ENCODE results near the gene MYO1D. TPM values are rescaled to one million over a fixed set of nuclear protein-coding genes. Genes with fewer than 3 reads are reported as not detected.
A peak's percentile ranks its signal among the peaks of the same experiment; 100 is the strongest.

The MYO1D gene
- total and polyA plus RNA-seq, 2 donors (not counting 1 experiment from before 2014, with no cell fraction given): 5.4 to 26.7 TPM

- Histone ChIP-seq H3K4me2 (replicated peaks; ENCODE audit: low read depth, low read length, poor library complexity, severe bottlenecking) (peak overlapping the region; percentile 96), H3K9me3 (ENCODE audit: control extremely low read depth in 1 of 3, control insufficient read depth in 2 of 3, insufficient read depth in 1 of 3, low read length in 2 of 3) (no peaks in the 10 kb centered on the region), H3K9ac (ENCODE audit: low read length) (peak overlapping the region; percentile 54), H3K36me3 (replicated peaks in 1 of 2; ENCODE audit: control extremely low read depth in 1 of 2, control insufficient read depth in 1 of 2, extremely low read depth in 1 of 2, insufficient read depth in 2 of 2, low read length in 1 of 2) (peaks cover 0 to 25% of the 10 kb centered on the region in 2 experiments), H3K27me3 (replicated peaks in 1 of 4; ENCODE audit: control extremely low read depth in 1 of 4, control insufficient read depth in 3 of 4, insufficient read depth in 4 of 4, low read length in 3 of 4) (no peaks in the 10 kb centered on the region), H3K27ac (ENCODE audit: low read length in 2 of 2) (peak overlapping the region in 1 of 2 donors; percentile 69), H4K20me1 (ENCODE audit: control insufficient read depth, insufficient read depth, low read length, poor library complexity, severe bottlenecking) (peaks cover 11% of the 10 kb centered on the region), H3K4me3 (ENCODE audit: control extremely low read depth in 1 of 5, extremely low read depth in 1 of 5, insufficient read depth in 1 of 5, low read depth in 2 of 5, low read length in 4 of 5) (no peak overlapping the region), H3K4me1 (ENCODE audit: control insufficient read depth in 2 of 2, insufficient read depth in 2 of 2, low read length in 2 of 2) (peaks cover 41 to 44% of the 10 kb centered on the region in 2 donors), H2AFZ (ENCODE audit: insufficient read depth, low read depth, low read length, poor library complexity, severe bottlenecking) (peak overlapping the region; percentile 77), H3K79me2 (ENCODE audit: control insufficient read depth, insufficient read depth, low read length) (peaks cover 32% of the 10 kb centered on the region)
- DNase-seq (peak; percentile 21), ATAC-seq (ENCODE audit: low read depth) (no peak)
- Mint-ChIP-seq H3K4me1 (peaks cover 43% of the 10 kb centered on the region), H3K27ac (peak overlapping the region; percentile 73), H3K27me3 (no peaks in the 10 kb centered on the region), H3K9me3 (ENCODE audit: insufficient read depth) (no peaks in the 10 kb centered on the region), H3K4me3 (peak overlapping the region; percentile 78)
- intact Hi-C loops (cut with micrococcal nuclease): loop anchor here (10.0 kb wide), 1 partner anchor 389 kb away; the partner anchor contains the start of gene MYO1D
- CTCF ChIA-PET: interaction anchor here (1.2 to 10.2 kb wide), 14 partner anchors 11 to 392 kb away, joined by 3 to 139 read pairs (median 7); partner anchors contain the start of gene MYO1D
- WGBS (ENCODE audit: insufficient coverage): 97% methylated on average over 5 of the region's 12 CpGs
- no peak for TF ChIP-seq EZH2 (IDR thresholded peaks at IDR 0.05; ENCODE audit: borderline replicate concordance, insufficient read depth, low read depth, low read length, poor library complexity, severe bottlenecking)
- TF ChIP-seq, protein P1, sequence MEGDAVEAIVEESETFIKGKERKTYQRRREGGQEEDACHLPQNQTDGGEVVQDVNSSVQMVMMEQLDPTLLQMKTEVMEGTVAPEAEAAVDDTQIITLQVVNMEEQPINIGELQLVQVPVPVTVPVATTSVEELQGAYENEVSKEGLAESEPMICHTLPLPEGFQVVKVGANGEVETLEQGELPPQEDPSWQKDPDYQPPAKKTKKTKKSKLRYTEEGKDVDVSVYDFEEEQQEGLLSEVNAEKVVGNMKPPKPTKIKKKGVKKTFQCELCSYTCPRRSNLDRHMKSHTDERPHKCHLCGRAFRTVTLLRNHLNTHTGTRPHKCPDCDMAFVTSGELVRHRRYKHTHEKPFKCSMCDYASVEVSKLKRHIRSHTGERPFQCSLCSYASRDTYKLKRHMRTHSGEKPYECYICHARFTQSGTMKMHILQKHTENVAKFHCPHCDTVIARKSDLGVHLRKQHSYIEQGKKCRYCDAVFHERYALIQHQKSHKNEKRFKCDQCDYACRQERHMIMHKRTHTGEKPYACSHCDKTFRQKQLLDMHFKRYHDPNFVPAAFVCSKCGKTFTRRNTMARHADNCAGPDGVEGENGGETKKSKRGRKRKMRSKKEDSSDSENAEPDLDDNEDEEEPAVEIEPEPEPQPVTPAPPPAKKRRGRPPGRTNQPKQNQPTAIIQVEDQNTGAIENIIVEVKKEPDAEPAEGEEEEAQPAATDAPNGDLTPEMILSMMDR (IDR thresholded peaks at IDR 0.05): no peak
- POLR2A ChIA-PET: interaction anchor here (0.5 to 0.6 kb wide), 2 partner anchors 38 to 143 kb away, joined by 3 to 11 read pairs; no protein-coding TSS in a partner anchor
Measured at GRCh38 chr17:32485261-32486110, 391.4 kb downstream of the MYO1D start.
